Smooth muscle cell (in vitro differentiated cells): ENCODE measurements around the gene TDRD9. TPM values are rescaled to one million over a fixed set of nuclear protein-coding genes. Genes with fewer than 3 reads are reported as not detected.

Experiments used
- DNase-seq: peaks from one replicate; lab custom pipeline; 2025; ENCODE audit not compliant: unreplicated experiment; lab: John Stamatoyannopoulos, UW
- H2AFZ ChIP-seq: fragments of 200-600 bp; sonication (generic); 2 replicates; pipeline ENCODE4 v1.6.0; 2016; ENCODE audit warnings: antibody characterized with exemption, low read depth, mild to moderate bottlenecking
- H3F3A ChIP-seq: fragments of 200-600 bp; sonication (generic); 2 replicates; pipeline ENCODE4 v1.6.0; 2017; ENCODE audit warnings: antibody characterized with exemption, low read depth
- H3K27ac ChIP-seq: fragments of 200-600 bp; sonication (generic); 2 replicates; pipeline ENCODE4 v1.5.1; 2016; ENCODE audit warnings: low read depth, mild to moderate bottlenecking
- H3K27me3 ChIP-seq: fragments of 200-600 bp; sonication (generic); 2 replicates; pipeline ENCODE4 v1.6.1; 2016; ENCODE audit warnings: low read depth, mild to moderate bottlenecking
- H3K36me3 ChIP-seq: fragments of 200-600 bp; sonication (generic); 2 replicates; pipeline ENCODE4 v1.5.1; 2016; ENCODE audit warnings: low read depth
- H3K4me1 ChIP-seq: fragments of 200-600 bp; sonication (generic); 2 replicates; pipeline ENCODE4 v1.5.1; 2016; ENCODE audit warnings: low read depth
- H3K4me2 ChIP-seq: fragments of 200-600 bp; sonication (generic); 2 replicates; pipeline ENCODE4 v1.6.0; 2016; ENCODE audit warnings: mild to moderate bottlenecking
- H3K4me3 ChIP-seq: fragments of 200-600 bp; sonication (generic); 2 replicates; pipeline ENCODE4 v1.5.1; 2016; ENCODE audit warnings: mild to moderate bottlenecking
- H3K79me2 ChIP-seq: fragments of 200-600 bp; sonication (generic); 2 replicates; pipeline ENCODE4 v1.6.0; 2016; ENCODE audit warnings: low read depth, mild to moderate bottlenecking
- H3K9ac ChIP-seq: fragments of 200-600 bp; sonication (generic); 2 replicates; pipeline ENCODE4 v1.6.0; 2016; ENCODE audit warnings: low read depth
- H3K9me3 ChIP-seq: fragments of 200-600 bp; sonication (generic); replicated peaks from 2 replicates; pipeline ENCODE4 v1.5.1; 2016; ENCODE audit warnings: low read depth
- H4K20me1 ChIP-seq: fragments of 200-600 bp; sonication (generic); 2 replicates; pipeline ENCODE4 v1.6.0; 2016; ENCODE audit warnings: low read depth
- CTCF ChIP-seq: fragments of 200-600 bp; sonication (generic); IDR thresholded peaks from 2 replicates; pipeline ENCODE4 v1.5.1; 2017; ENCODE audit warnings: borderline replicate concordance, mild to moderate bottlenecking, antibody characterized with exemption; ENCODE audit not compliant: insufficient read depth, poor library complexity, severe bottlenecking
- WGBS: methylation state at CpG from one replicate; pipeline ENCODE4 v1.1.7; 2016; ENCODE audit warnings: low lambda C conversion rate; 5-methylcytosine and 5-hydroxymethylcytosine counted together
- polyA plus RNA-seq: library from polyadenylated mRNA; unstranded; fragments of >200 nt; fragmentation: Nextera tagmentation; extraction: Ambion mirVana; gene quantifications from 2 replicates; pipeline ENCODE4 v1.2.1, GENCODE V29; 2016
- total RNA-seq: library from RNA; depleted of rRNA; stranded (reverse); fragments of >200 nt; gene quantifications from 2 replicates; pipeline ENCODE4 v1.2.3, GENCODE V29; 2014

The TDRD9 gene
- total and polyA plus RNA-seq, 2 experiments from 2014 or later, result 1.0 TPM; not detected in 1

DNA sequence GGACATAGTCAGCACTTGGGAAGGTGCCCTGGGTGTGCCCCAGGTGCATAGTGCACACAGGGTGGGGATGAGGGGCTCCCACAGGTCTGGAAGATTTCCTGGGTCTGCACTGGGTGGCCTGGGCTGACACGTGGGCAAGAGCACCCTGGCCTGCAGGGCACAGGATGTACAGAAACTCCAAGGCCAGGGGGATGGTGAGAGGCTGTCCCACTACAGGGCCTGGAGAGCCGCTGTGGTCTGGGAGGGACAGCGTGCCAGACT is 45.1 kb upstream of the TDRD9 start:
- no peak overlapping the region for H3K4me3 ChIP-seq
- no peaks in the 10 kb centered on the region for H3F3A ChIP-seq
- no peak for TF ChIP-seq CTCF
- peaks cover 5% of the 10 kb centered on the region for H3K4me1 ChIP-seq
- 95% methylated on average over 3 of the region's 3 CpGs for WGBS
- no peak for DNase-seq
- H3K4me2 ChIP-seq, result no peak overlapping the region
- H4K20me1 ChIP-seq, result no peaks in the 10 kb centered on the region
- H3K27me3 ChIP-seq, result no peaks in the 10 kb centered on the region
- no peak overlapping the region for H3K27ac ChIP-seq
- no peaks in the 10 kb centered on the region for H3K79me2 ChIP-seq
- H2AFZ ChIP-seq, result no peak overlapping the region
- H3K36me3 ChIP-seq, result no peaks in the 10 kb centered on the region
- H3K9ac ChIP-seq, result no peak overlapping the region
- H3K9me3 ChIP-seq, result no peaks in the 10 kb centered on the region

DNA sequence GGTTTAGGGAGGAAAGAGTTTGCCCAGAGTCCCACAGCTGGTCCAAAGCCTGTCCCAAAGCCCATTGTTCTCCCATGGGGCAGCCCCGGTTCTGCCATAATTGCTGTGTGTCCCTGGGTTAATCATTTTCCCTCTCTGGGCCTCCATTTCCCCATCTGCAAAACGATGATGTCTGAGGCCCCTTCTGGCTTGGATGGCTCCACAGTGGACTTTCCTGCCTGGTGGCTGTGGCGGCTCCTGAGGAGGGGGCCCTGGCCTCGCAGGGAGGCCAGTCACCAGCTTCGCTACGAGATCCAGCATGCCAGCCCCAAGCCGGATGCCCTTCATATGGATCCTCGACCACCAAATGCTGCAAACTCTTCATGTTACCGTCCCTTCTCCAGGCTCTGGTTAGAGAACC is 43.4 kb upstream of the TDRD9 start:
- H3K36me3 ChIP-seq, result no peaks in the 10 kb centered on the region
- H3K27me3 ChIP-seq, result no peaks in the 10 kb centered on the region
- no peak overlapping the region for H3K27ac ChIP-seq
- H3K4me2 ChIP-seq, result no peak overlapping the region
- no peak for DNase-seq
- no peaks in the 10 kb centered on the region for H3K79me2 ChIP-seq
- H2AFZ ChIP-seq, result no peak overlapping the region
- H3K9ac ChIP-seq, result no peak overlapping the region
- WGBS, result 88% methylated on average over 9 of the region's 9 CpGs
- no peaks in the 10 kb centered on the region for H4K20me1 ChIP-seq
- TF ChIP-seq CTCF, result no peak
- peaks cover 3% of the 10 kb centered on the region for H3K4me1 ChIP-seq
- H3K4me3 ChIP-seq, result no peak overlapping the region
- H3K9me3 ChIP-seq, result no peaks in the 10 kb centered on the region
- no peaks in the 10 kb centered on the region for H3F3A ChIP-seq

DNA sequence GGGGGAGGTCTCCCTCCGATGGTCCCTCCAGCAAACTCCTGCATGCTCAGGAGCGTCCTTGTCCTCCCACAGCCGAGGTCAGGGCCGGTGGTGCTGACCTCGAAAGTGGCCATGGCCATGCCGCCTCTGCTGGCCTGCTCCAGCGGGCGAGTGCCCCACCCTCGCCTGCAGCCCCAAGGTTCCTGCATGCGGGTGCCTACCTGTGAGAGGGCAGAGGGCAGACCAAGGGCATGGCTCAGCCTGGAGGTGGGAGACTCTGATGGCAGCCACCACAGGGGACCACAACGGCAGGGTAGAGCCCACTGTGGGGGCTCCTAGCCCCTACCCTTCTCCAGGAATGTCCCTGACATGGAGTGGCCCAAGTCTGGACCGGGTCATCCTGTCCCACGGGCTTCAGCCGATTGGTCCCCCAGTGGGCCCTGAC is 42.7 kb upstream of the TDRD9 start:
- DNase-seq, result no peak
- no peaks in the 10 kb centered on the region for H3K9me3 ChIP-seq
- H3K27me3 ChIP-seq, result no peaks in the 10 kb centered on the region
- WGBS, result 90% methylated on average over 14 of the region's 14 CpGs
- no peaks in the 10 kb centered on the region for H4K20me1 ChIP-seq
- H3K36me3 ChIP-seq, result no peaks in the 10 kb centered on the region
- no peak overlapping the region for H2AFZ ChIP-seq
- no peaks in the 10 kb centered on the region for H3K79me2 ChIP-seq
- H3K4me1 ChIP-seq, result no peaks in the 10 kb centered on the region
- no peak for TF ChIP-seq CTCF
- no peaks in the 10 kb centered on the region for H3F3A ChIP-seq
- H3K4me3 ChIP-seq, result no peak overlapping the region
- no peak overlapping the region for H3K4me2 ChIP-seq
- H3K27ac ChIP-seq, result no peak overlapping the region
- H3K9ac ChIP-seq, result no peak overlapping the region

- TF ChIP-seq CTCF, result peak; percentile 9
- H2AFZ ChIP-seq, result no peak overlapping the region
These were observed 41.7 kb upstream of the TDRD9 start for GRCh38 chr14:103886304-103887169.

More at GRCh38 chr14:103886304-103887169, 41.7 kb upstream of the TDRD9 start:
- no peaks in the 10 kb centered on the region for H3K27me3 ChIP-seq
- H4K20me1 ChIP-seq, result no peaks in the 10 kb centered on the region
- no peaks in the 10 kb centered on the region for H3K9me3 ChIP-seq
- no peak overlapping the region for H3K4me3 ChIP-seq
- H3K36me3 ChIP-seq, result no peaks in the 10 kb centered on the region
- H3K9ac ChIP-seq, result no peak overlapping the region
- no peak overlapping the region for H3K4me2 ChIP-seq
- 69% methylated on average over 27 of the region's 27 CpGs for WGBS
- H3F3A ChIP-seq, result no peaks in the 10 kb centered on the region
- no peaks in the 10 kb centered on the region for H3K79me2 ChIP-seq
- no peak for DNase-seq
- H3K27ac ChIP-seq, result no peak overlapping the region
- H3K4me1 ChIP-seq, result no peaks in the 10 kb centered on the region
